AG04450 (cell line): ENCODE data around the gene RPL38. TPM values are rescaled to one million over a fixed set of nuclear protein-coding genes. Genes with fewer than 3 reads are reported as not detected.

Experiments
- CTCF ChIA-PET: fragments of 300-600, 350-600 bp; formaldehyde crosslinking; extraction: SDS; loops from one replicate; lab custom pipeline; 2022; ENCODE audit warnings: antibody characterized with exemption, inconsistent platforms; lab: Charles Lee
- POLR2A ChIA-PET: fragments of 350-600 bp; formaldehyde crosslinking; extraction: SDS; loops from one replicate; lab custom pipeline; 2021; ENCODE audit warnings: antibody characterized with exemption, inconsistent platforms; lab: Yijun Ruan, JAX
- DNase-seq: peaks from one replicate; pipeline ENCODE4 v3.0.0-alpha.2; 2011; ENCODE audit warnings: low read depth, low spot score
- H3K27ac ChIP-seq: one replicate; pipeline ENCODE4 v1.5.1; 2012; ENCODE audit warnings: low read depth, low read length, control low read depth
- H3K27me3 ChIP-seq: one replicate; pipeline ENCODE4 v1.6.0; 2012; ENCODE audit warnings: low read length; ENCODE audit not compliant: control insufficient read depth, insufficient read depth
- H3K4me3 ChIP-seq: 2 replicates; pipeline ENCODE4 v1.5.1; 2011; ENCODE audit warnings: mild to moderate bottlenecking, low read depth, low read length, control low read depth
- H3K9me3 ChIP-seq: 2 replicates; pipeline ENCODE4 v1.5.1; 2012; ENCODE audit warnings: low read length; ENCODE audit not compliant: control insufficient read depth, insufficient read depth
- CTCF ChIP-seq: IDR thresholded peaks from 2 replicates; pipeline ENCODE4 v1.5.1; 2011; ENCODE audit warnings: low read depth, low read length, control low read depth, inconsistent platforms
- polyA plus RNA-seq: library from polyadenylated mRNA; depleted of rRNA; stranded (reverse); fragments of >200 nt; gene quantifications from 2 replicates; pipeline ENCODE4 v1.2.3, GENCODE V29; 2011

The RPL38 gene
- polyA plus RNA-seq, 1 experiment = 2,383 TPM

GRCh38 chr17:74217888-74218287 is 14.4 kb downstream of the RPL38 start:
- Histone ChIP-seq H3K9me3 (no peaks in the 10 kb centered on the region), H3K4me3 (no peak overlapping the region), H3K27ac (no peak overlapping the region), H3K27me3 (no peaks in the 10 kb centered on the region)
- no peak for DNase-seq
- CTCF ChIA-PET = no interaction called here
- POLR2A ChIA-PET = no interaction called here
- TF ChIP-seq CTCF = no peak

GRCh38 chr17:74218436-74218835 is 15.0 kb downstream of the RPL38 start:
- Histone ChIP-seq H3K27me3 (no peaks in the 10 kb centered on the region), H3K9me3 (no peaks in the 10 kb centered on the region), H3K27ac (no peak overlapping the region), H3K4me3 (no peak overlapping the region)
- CTCF ChIA-PET = no interaction called here
- POLR2A ChIA-PET = no interaction called here
- no peak for TF ChIP-seq CTCF
- no peak for DNase-seq

DNA sequence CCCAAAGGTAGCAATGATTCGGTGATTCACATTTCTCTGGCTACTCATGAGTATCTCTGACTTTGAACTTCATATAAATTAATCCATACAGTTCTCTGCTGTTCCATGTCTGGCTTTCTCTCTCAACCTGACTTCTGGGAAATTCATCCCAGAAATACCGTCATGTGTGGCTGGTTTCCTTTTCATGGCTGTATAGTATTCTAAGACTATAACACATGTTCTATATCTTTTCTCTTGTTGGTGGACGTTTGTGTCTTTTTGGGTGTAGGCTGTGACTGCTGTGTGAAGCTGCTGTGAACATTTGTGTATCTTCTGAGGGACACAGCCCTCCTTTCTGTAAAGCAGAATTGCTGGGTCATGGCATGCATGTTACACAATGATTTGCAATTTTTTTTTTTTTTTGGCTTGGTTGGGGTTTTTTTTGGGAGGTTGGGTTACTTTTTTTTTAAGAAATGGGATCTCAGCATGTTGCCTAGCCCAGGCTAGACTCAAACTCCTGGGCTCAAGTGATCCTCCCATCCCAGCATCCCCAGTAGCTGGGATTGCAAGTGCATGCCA is 16.2 kb downstream of the RPL38 start:
- Histone ChIP-seq H3K27ac (no peak overlapping the region), H3K9me3 (no peaks in the 10 kb centered on the region), H3K4me3 (no peak overlapping the region), H3K27me3 (no peaks in the 10 kb centered on the region)
- ChIA-PET CTCF (interaction anchor here (1.1 to 1.6 kb wide), 3 partner anchors 20 to 236 kb away, joined by 3 to 8 read pairs (median 5); no protein-coding TSS in a partner anchor), POLR2A (interaction anchor here (0.6 kb wide), 1 partner anchor 20 kb away, joined by 3 read pairs; no protein-coding TSS in a partner anchor)
- TF ChIP-seq CTCF = no peak
- no peak for DNase-seq

DNA sequence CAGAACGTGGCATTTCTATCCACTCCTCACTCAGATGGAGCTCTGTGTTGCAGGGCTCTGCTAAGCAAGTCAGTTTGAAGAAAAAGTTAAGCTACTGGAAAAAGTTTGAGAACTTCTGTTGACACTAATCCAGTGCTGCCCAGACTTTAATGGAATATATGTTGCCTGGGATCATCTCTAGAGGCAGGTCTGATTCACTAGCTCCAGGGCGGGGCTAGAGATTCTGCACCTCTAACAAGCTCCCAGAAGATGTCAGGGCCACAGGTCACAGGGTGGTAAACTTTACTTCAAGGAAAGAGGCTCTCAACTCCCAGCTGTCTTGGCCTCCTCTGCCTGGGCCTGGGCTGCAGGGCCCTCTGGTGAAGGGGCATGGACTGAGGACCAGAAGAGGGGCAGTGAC is 16.7 kb downstream of the RPL38 start:
- H3K9me3 ChIP-seq = no peaks in the 10 kb centered on the region
- H3K27ac ChIP-seq = no peak overlapping the region
- H3K27me3 ChIP-seq = no peaks in the 10 kb centered on the region
- CTCF ChIA-PET = interaction anchor here (1.1 to 1.6 kb wide), 3 partner anchors 21 to 236 kb away, joined by 3 to 8 read pairs (median 5); no protein-coding TSS in a partner anchor
- DNase-seq = no peak
- TF ChIP-seq CTCF = no peak
- POLR2A ChIA-PET = interaction anchor here (0.6 kb wide), 1 partner anchor 21 kb away, joined by 3 read pairs; no protein-coding TSS in a partner anchor
- H3K4me3 ChIP-seq = no peak overlapping the region

GRCh38 chr17:74220946-74221818 is 17.7 kb downstream of the RPL38 start:
- no peaks in the 10 kb centered on the region for H3K9me3 ChIP-seq
- H3K4me3 ChIP-seq = no peak overlapping the region
- DNase-seq = no peak
- CTCF ChIA-PET = interaction anchor here (0.8 to 1.6 kb wide), 4 partner anchors 19 to 45 kb away, joined by 3 to 8 read pairs (median 5); no protein-coding TSS in a partner anchor
- no peak for TF ChIP-seq CTCF
- H3K27ac ChIP-seq = no peak overlapping the region
- POLR2A ChIA-PET = no interaction called here
- H3K27me3 ChIP-seq = no peaks in the 10 kb centered on the region
